ENCODE measurements around the gene CPXM2.

The CPXM2 gene

GRCh38 chr10:123891144-123892071 is at the start of gene CPXM2:
Gene CPXM2 (minus strand): TSS chr10:123891807. CDS start chr10:123891659, 148 bp downstream.
- DNase-seq (ENCODE audit: low read depth): no peak

GRCh38 chr10:123939591-123939990 is 48.0 kb upstream of the CPXM2 start:
- DNase-seq (ENCODE audit: low read depth): no peak

DNA sequence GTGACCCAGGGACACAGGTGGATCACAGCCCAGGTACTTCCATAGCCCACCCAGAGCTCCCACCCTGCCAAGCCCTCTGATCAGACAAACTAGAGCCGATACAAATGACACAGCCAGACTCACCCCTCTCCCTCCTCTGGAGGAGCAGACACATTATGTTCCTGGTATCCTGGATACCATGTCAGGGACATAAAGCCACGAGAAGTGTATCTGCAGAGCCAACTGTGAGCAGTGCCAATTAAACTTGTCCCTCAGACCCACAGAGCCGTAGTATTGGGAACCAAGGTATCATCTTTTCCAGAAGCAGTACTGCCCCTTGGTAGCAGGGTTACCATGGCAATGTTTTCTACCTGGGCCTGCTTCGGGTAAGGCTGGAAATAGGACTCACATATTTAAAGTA is 47.3 kb upstream of the CPXM2 start:
- no peak for DNase-seq (ENCODE audit: low read depth)

- no peak for DNase-seq (ENCODE audit: low read depth)
Observed at GRCh38 chr10:123936426-123936825, 44.8 kb upstream of the CPXM2 start.

- DNase-seq (ENCODE audit: low read depth): no peak
Observed at GRCh38 chr10:123935680-123936079, 44.1 kb upstream of the CPXM2 start.

DNA sequence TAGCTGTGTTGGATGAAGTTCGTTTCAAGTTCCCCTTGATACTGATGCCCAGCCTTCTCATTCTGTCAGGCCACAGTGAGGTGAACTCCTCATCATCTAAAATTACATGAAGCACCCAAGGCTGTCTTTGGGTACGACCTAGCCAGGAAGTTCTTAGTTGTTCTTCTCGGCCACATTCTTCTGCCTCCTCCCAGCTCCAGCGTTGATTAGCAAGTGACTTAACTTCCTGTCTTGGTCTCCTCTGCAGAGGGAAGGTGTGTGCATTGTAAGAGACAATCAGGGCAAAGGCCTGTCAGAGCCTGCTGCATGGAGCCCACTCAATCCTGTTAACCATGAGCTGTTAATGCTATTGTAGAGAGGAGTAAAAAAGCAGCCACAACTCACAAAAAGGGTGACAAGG is 43.2 kb upstream of the CPXM2 start:
- DNase-seq (ENCODE audit: low read depth): no peak

DNA sequence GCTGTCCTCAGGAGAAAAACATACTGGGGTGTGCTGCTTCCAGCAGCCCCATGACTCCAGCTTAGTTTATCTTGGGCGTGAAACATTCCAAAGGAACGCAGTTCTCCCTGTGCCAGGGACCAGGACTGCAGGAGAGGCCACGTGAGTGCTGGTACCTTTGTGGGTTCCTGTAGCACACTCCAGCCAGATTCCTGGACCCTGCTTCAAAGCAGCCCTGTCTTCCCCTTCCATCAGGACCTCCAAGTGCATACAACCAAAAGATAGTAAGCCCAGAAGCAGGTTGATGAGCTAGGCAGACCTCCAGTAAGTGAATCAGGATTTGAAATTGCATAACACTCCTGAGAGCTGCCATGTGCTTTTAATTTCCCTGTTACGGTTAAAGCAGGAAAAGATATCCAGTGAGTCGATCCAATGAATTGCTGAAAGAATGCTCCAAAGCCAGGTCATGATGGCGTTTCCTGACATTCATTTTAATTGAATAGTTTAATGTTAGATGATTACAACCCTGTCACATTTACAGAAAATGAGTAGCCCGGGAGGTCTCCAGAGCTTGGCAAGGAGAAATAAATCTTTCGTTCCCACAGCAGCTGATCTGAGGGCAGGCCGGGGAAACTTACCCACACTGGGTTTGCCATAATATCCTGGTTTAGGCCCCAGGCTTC is 38.9 kb upstream of the CPXM2 start:
- no peak for DNase-seq (ENCODE audit: low read depth)

GRCh38 chr10:123929791-123930190 is 38.2 kb upstream of the CPXM2 start:
- DNase-seq (ENCODE audit: low read depth): no peak

DNA sequence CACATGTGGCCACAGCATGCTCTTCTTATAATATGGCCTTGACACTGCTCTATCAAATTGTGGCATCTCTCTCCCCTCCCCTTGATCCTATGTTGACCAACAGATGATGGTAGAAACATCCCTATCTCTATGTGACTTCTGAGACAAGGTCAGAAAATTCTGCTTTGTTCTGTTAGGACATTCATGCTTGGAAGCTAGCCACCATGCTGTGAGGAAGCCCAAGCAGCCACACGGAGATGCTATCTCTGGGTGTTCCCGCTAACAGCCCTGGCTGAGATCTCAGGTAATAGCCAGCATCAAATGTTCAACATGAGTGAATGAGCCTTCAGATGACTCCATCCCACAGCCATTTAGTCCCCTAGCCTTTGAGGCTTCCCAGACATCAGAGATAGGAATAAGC is 36.8 kb upstream of the CPXM2 start:
- DNase-seq (ENCODE audit: low read depth): no peak

GRCh38 chr10:123926401-123927264 is 35.0 kb upstream of the CPXM2 start:
- no peak for DNase-seq (ENCODE audit: low read depth)

DNA sequence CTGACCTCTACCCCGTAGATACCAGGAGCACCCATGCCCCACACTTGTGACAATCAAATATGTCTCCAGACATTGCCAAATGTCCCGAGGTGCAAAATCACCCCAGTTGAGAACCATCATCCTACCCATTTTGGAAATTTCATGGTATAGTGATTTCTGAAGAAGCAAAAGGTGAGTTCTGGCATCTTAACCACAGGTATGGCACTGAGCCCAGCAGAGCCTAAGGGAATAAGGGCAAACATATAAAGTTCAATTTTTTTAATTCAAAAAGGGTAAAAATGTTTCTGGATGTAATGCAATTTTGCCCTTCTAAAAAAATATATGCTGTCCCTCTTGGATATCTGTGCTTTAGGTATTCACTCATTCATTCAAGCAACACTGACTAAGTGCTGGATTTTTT is 30.5 kb upstream of the CPXM2 start:
- no peak for DNase-seq (ENCODE audit: low read depth)

DNA sequence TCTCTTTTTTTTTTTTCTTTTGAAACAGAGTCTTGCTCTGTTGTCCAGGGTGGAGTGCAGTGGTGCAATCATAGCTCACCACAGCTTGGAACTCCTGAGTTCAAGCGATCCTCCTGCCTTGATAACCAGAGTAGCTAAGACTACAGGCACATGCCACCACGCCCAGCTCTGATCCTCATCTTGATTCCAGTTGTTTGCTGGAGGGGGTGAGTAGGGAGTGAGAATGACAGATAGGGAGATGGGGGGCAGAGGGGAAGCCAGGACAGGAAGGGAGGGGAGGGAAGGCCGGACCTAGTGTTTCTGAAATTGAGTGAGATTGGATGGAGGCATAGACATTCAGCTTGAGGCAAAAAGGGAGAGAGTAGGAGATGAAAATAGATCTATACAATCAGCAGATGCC is 25.2 kb upstream of the CPXM2 start:
- DNase-seq (ENCODE audit: low read depth): no peak

DNA sequence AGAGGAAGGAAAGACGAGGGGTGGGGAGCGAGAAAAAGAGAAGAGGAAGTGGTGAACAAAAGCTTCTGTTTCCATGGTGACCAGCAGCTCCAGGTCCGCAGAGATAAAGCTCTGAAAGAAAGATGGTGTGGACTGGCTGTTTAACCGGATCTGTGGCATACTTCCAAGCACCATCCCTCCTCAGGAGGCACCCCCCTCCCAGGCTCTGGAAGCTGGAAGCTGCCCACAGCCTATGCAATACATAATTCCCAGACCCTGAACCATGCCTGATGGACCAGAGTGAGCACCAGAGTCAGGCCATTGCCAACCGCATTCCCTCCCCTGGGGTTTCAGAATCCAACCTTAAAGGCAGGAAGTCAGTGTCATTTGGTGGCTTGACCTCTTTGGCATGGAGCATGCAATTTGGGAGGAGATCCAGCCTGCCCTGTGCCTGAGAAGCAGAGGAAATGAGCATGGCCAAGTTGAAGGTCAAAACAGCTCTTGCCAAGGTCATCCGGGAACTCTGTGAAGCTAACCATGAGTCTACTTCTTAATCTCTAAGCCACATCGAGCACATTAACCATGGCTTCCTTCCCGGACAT is 22.2 kb upstream of the CPXM2 start:
- no peak for DNase-seq (ENCODE audit: low read depth)

- DNase-seq (ENCODE audit: low read depth): no peak
Observed at GRCh38 chr10:123912871-123913270, 21.3 kb upstream of the CPXM2 start.

GRCh38 chr10:123912466-123912865 is 20.9 kb upstream of the CPXM2 start:
- DNase-seq (ENCODE audit: low read depth): no peak

- no peak for DNase-seq (ENCODE audit: low read depth)
Observed at GRCh38 chr10:123911866-123912265, 20.3 kb upstream of the CPXM2 start.

- no peak for DNase-seq (ENCODE audit: low read depth)
Observed at GRCh38 chr10:123909866-123910265, 18.3 kb upstream of the CPXM2 start.

- DNase-seq (ENCODE audit: low read depth): no peak
Observed at GRCh38 chr10:123909426-123909825, 17.8 kb upstream of the CPXM2 start.

- no peak for DNase-seq (ENCODE audit: low read depth)
Observed at GRCh38 chr10:123908379-123908778, 16.8 kb upstream of the CPXM2 start.

DNA sequence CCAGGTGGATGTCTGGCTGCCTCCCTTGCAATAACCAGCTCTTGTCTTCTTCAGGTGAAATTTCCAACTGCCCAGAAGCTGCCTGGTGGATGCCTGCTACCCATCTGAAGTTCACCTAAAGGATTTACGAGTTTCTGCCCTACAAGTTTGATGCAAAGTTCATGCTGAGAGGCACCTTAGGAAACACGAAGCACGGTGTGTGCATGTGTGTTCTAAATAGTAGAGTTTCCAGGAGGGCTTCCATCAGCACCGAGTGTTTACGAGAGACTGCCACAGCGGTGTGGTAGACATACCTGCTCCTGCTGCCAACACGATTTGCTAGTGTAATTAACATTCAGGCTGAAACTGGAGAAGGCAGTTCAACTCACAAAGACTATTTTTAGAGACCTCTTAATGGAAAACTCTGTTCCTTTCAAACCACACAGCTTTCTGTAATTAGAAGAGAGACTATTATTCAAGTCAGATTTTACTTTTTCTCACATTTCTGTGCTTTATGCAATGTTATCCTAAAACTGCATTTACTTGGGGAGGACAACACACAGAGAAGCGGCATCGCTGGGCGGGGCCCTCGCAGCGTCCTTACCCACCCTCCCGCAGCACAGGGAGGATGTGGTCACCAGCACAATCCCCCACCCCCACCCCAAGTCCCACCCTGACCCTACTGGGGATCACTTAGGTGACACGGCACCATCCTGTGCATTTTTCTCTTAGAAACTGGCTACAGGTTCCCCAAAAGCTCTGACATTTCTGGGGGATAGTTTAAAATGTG is 15.5 kb upstream of the CPXM2 start:
- DNase-seq (ENCODE audit: low read depth): no peak

GRCh38 chr10:123906296-123906695 is 14.7 kb upstream of the CPXM2 start:
- DNase-seq (ENCODE audit: low read depth): no peak
